ENCODE data around the gene SPATA2L. TPM values are rescaled to one million over a fixed set of nuclear protein-coding genes. Genes with fewer than 3 reads are reported as not detected.

SPATA2L gene
- total RNA-seq, 1 donor from 2014 or later: 16.2 TPM

GRCh38 chr16:89732918-89733242, 31.4 kb upstream of the SPATA2L start:
- TF ChIP-seq POLR2AphosphoS5 (IDR thresholded peaks at IDR 0.05; ENCODE audit: insufficient read depth in 1 of 2, low read depth in 1 of 2): no peak
- no peak for TF ChIP-seq CTCF (IDR thresholded peaks at IDR 0.05)
- no peak for TF ChIP-seq POLR2A (IDR thresholded peaks at IDR 0.05)
- Histone ChIP-seq H3K36me3 (peaks cover 0 to 91% of the 10 kb centered on the region in 2 donors), H3K9me3 (no peaks in the 10 kb centered on the region), H3K4me3 (no peak overlapping the region), H3K27me3 (no peaks in the 10 kb centered on the region), H3K4me1 (no peaks in the 10 kb centered on the region), H3K27ac (no peak overlapping the region)
- no peak for DNase-seq (ENCODE audit: extremely low spot score in 2 of 2)
- intact Hi-C loops (cut with DNase I): no loop called here

- H3K4me3 ChIP-seq: no peak overlapping the region
- no peaks in the 10 kb centered on the region for H3K9me3 ChIP-seq
- H3K27ac ChIP-seq: no peak overlapping the region
- DNase-seq (ENCODE audit: extremely low spot score in 2 of 2): no peak
- no peaks in the 10 kb centered on the region for H3K4me1 ChIP-seq
- TF ChIP-seq POLR2AphosphoS5 (IDR thresholded peaks at IDR 0.05; ENCODE audit: insufficient read depth in 1 of 2, low read depth in 1 of 2) (no peak), CTCF (IDR thresholded peaks at IDR 0.05) (no peak), POLR2A (IDR thresholded peaks at IDR 0.05) (no peak)
- H3K36me3 ChIP-seq: peaks cover 0 to 91% of the 10 kb centered on the region in 2 donors
- intact Hi-C loops (cut with DNase I): no loop called here
- H3K27me3 ChIP-seq: no peaks in the 10 kb centered on the region
Observed at GRCh38 chr16:89732142-89732917, 30.8 kb upstream of the SPATA2L start.

GRCh38 chr16:89730610-89731234, 29.2 kb upstream of the SPATA2L start:
- no peak for TF ChIP-seq POLR2AphosphoS5 (IDR thresholded peaks at IDR 0.05; ENCODE audit: insufficient read depth in 1 of 2, low read depth in 1 of 2)
- TF ChIP-seq CTCF (IDR thresholded peaks at IDR 0.05): no peak
- TF ChIP-seq POLR2A (IDR thresholded peaks at IDR 0.05): no peak
- intact Hi-C loops (cut with DNase I): no loop called here
- peaks cover 0 to 80% of the 10 kb centered on the region in 2 donors for H3K36me3 ChIP-seq

GRCh38 chr16:89729863-89730593, 28.5 kb upstream of the SPATA2L start:
- Histone ChIP-seq H3K27ac (no peak overlapping the region), H3K4me1 (no peaks in the 10 kb centered on the region), H3K27me3 (no peaks in the 10 kb centered on the region), H3K9me3 (no peaks in the 10 kb centered on the region), H3K4me3 (no peak overlapping the region), H3K36me3 (peaks cover 0 to 73% of the 10 kb centered on the region in 2 donors)
- DNase-seq (ENCODE audit: extremely low spot score in 2 of 2): no peak
- TF ChIP-seq POLR2A (IDR thresholded peaks at IDR 0.05): no peak
- no peak for TF ChIP-seq CTCF (IDR thresholded peaks at IDR 0.05)
- no peak for TF ChIP-seq POLR2AphosphoS5 (IDR thresholded peaks at IDR 0.05; ENCODE audit: insufficient read depth in 1 of 2, low read depth in 1 of 2)
- intact Hi-C loops (cut with DNase I): no loop called here

More at GRCh38 chr16:89730610-89731234, 29.2 kb upstream of the SPATA2L start:
- H3K4me1 ChIP-seq: no peaks in the 10 kb centered on the region
- no peaks in the 10 kb centered on the region for H3K27me3 ChIP-seq
- no peak overlapping the region for H3K27ac ChIP-seq
- no peak for DNase-seq (ENCODE audit: extremely low spot score in 2 of 2)
- no peaks in the 10 kb centered on the region for H3K9me3 ChIP-seq
- H3K4me3 ChIP-seq: no peak overlapping the region

Data from vagina (tissue), 2 donors.